ENCODE data around the gene LCTL.

DNA sequence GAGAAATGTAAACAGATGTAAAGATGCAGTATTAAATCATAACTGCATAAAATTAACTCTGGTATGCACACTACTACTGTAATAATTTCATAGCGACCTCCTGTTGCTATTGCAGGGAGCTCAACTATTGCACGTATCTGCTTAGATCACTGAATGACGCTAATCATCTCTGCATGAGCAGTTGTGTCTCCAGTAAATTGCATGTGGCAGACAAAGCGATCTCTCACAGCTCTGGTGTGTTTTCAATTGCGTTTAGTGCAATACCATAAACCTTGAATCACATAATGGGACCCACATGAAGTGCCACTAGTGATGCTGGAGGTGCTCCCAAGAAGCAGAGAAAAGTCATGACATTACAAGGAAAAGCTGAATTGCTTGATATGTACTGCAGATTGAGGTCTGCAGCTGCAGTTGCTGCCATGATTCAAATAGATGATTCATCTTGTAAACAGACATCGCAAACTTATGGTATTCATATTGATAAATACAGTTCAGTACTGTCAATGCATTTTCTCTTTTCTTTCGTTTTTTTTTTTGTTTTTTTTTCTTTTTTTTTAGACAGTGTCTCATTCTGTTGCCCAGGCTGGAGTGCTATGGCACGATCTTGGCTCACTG, 30.2 kb upstream of the LCTL start:
- TF ChIP-seq ETV6 (conservative IDR thresholded peaks at IDR 0.05 in 1 of 2, IDR thresholded peaks at IDR 0.05 in 1 of 2; ENCODE audit: borderline replicate concordance in 1 of 2, low read depth in 1 of 2) (no peak), CTCF (IDR thresholded peaks at IDR 0.05 in 2 of 3, conservative IDR thresholded peaks at IDR 0.05 in 1 of 3; ENCODE audit: control insufficient read depth in 2 of 3, extremely low read depth in 1 of 3, insufficient read depth in 1 of 3, low read depth in 3 of 3, low read length in 3 of 3) (no peak), EZH2 (IDR thresholded peaks at IDR 0.05; ENCODE audit: borderline replicate concordance, control insufficient read depth, low read depth, low read length) (no peak), SREBF1 (IDR thresholded peaks at IDR 0.05; ENCODE audit: low read length) (no peak), MAX (IDR thresholded peaks at IDR 0.05; ENCODE audit: low read depth, low read length) (no peak), POLR2AphosphoS2 (IDR thresholded peaks at IDR 0.05; ENCODE audit: low read depth, low read length) (no peak), REST (IDR thresholded peaks at IDR 0.05; ENCODE audit: low read depth, low read length) (no peak), POLR2AphosphoS5 (IDR thresholded peaks at IDR 0.05; ENCODE audit: low read length) (no peak), POLR2A (IDR thresholded peaks at IDR 0.05; ENCODE audit: low read depth, low read length) (no peak), NFYB (IDR thresholded peaks at IDR 0.05; ENCODE audit: insufficient read depth, low read depth, low read length) (no peak), RCOR1 (conservative IDR thresholded peaks at IDR 0.05; ENCODE audit: low read depth, low read length) (no peak), TAF1 (IDR thresholded peaks at IDR 0.05; ENCODE audit: borderline replicate concordance, low read depth, low read length) (no peak)

All from GM12878 (cell line).